Measurements from ENCODE around the gene SIPA1L3.

- no peak for TF ChIP-seq ZNF274 (IDR thresholded peaks at IDR 0.05; ENCODE audit: low read depth, low read length)
- no peak for TF ChIP-seq SUZ12 (IDR thresholded peaks at IDR 0.05; ENCODE audit: extremely low read depth, insufficient read depth, insufficient read length)
These were observed 255.1 kb downstream of the SIPA1L3 start for GRCh38 chr19:38162094-38162493.
